HEK293 (cell line): ENCODE data around the gene ABCA7.
A peak's percentile ranks its signal among the peaks of the same experiment; 100 is the strongest.

Source experiments
- GLI4 ChIP-seq: fragments of 450-650 bp; formaldehyde crosslinking; IDR thresholded peaks from 2 replicates; pipeline ENCODE4 v1.5.1; 2016; ENCODE audit warnings: missing biosample characterization, missing genetic modification characterization
- HIC1 ChIP-seq: fragments of 450-650 bp; formaldehyde crosslinking; IDR thresholded peaks from 2 replicates; pipeline ENCODE4 v1.5.1; 2016; ENCODE audit warnings: missing biosample characterization, missing genetic modification characterization
- KLF1 ChIP-seq: fragments of 450-650 bp; formaldehyde crosslinking; IDR thresholded peaks from 2 replicates; pipeline ENCODE4 v1.5.1; 2016; ENCODE audit warnings: missing biosample characterization, missing genetic modification characterization
- SETDB1 ChIP-seq: IDR thresholded peaks from one replicate; pipeline ENCODE4 v1.6.1; 2017; ENCODE audit warnings: mild to moderate bottlenecking, low read length, moderate library complexity, mixed read lengths; ENCODE audit not compliant: insufficient read length
- SP2 ChIP-seq: fragments of 450-650 bp; formaldehyde crosslinking; IDR thresholded peaks from 2 replicates; pipeline ENCODE4 v1.5.1; 2016; ENCODE audit warnings: missing biosample characterization, missing genetic modification characterization
- SP3 ChIP-seq: fragments of 450-650 bp; formaldehyde crosslinking; IDR thresholded peaks from 2 replicates; pipeline ENCODE4 v1.5.1; 2016; ENCODE audit warnings: missing biosample characterization, missing genetic modification characterization
- WT1 ChIP-seq: fragments of 450-650 bp; formaldehyde crosslinking; IDR thresholded peaks from 2 replicates; pipeline ENCODE4 v1.5.1; 2016; ENCODE audit warnings: missing biosample characterization, missing genetic modification characterization
- ZBTB17 ChIP-seq: fragments of 450-650 bp; formaldehyde crosslinking; IDR thresholded peaks from 2 replicates; pipeline ENCODE4 v1.5.1; 2016; ENCODE audit warnings: missing biosample characterization, missing genetic modification characterization
- ZNF132 ChIP-seq: fragments of 450-650 bp; formaldehyde crosslinking; IDR thresholded peaks from 2 replicates; pipeline ENCODE4 v1.5.1; 2017; ENCODE audit warnings: missing biosample characterization, missing genetic modification characterization, borderline replicate concordance
- ZNF211 ChIP-seq: fragments of 450-650 bp; formaldehyde crosslinking; IDR thresholded peaks from 2 replicates; pipeline ENCODE4 v1.5.1; 2016; ENCODE audit warnings: low read depth, missing biosample characterization, missing genetic modification characterization
- ZNF341 ChIP-seq: fragments of 450-650 bp; formaldehyde crosslinking; IDR thresholded peaks from 2 replicates; pipeline ENCODE4; 2016; ENCODE audit warnings: low read depth, missing biosample characterization, missing genetic modification characterization
- ZNF394 ChIP-seq: fragments of 450-650 bp; formaldehyde crosslinking; IDR thresholded peaks from 2 replicates; pipeline ENCODE4 v1.5.1; 2016; ENCODE audit warnings: missing biosample characterization, missing genetic modification characterization, mild to moderate bottlenecking, moderate library complexity, borderline replicate concordance
- ZNF488 ChIP-seq: fragments of 450-650 bp; formaldehyde crosslinking; IDR thresholded peaks from 2 replicates; pipeline ENCODE4 v1.5.1; 2016; ENCODE audit warnings: missing biosample characterization, missing genetic modification characterization
- ZNF518A ChIP-seq: fragments of 450-650 bp; formaldehyde crosslinking; conservative IDR thresholded peaks from 2 replicates; pipeline ENCODE4 v1.5.1; 2016; ENCODE audit warnings: low read depth, missing biosample characterization, missing genetic modification characterization
- ZNF558 ChIP-seq: fragments of 450-650 bp; formaldehyde crosslinking; IDR thresholded peaks from 2 replicates; pipeline ENCODE4 v1.5.1; 2016; ENCODE audit warnings: missing biosample characterization, missing genetic modification characterization
- ZNF600 ChIP-seq: fragments of 450-650 bp; formaldehyde crosslinking; IDR thresholded peaks from 2 replicates; pipeline ENCODE4 v1.5.1; 2016; ENCODE audit warnings: missing biosample characterization, missing genetic modification characterization
- ZNF610 ChIP-seq: fragments of 450-650 bp; formaldehyde crosslinking; IDR thresholded peaks from 2 replicates; pipeline ENCODE4 v1.5.1; 2016; ENCODE audit warnings: missing biosample characterization, missing genetic modification characterization, borderline replicate concordance
- ZNF626 ChIP-seq: fragments of 450-650 bp; sonication (Bioruptor Pico); formaldehyde crosslinking; IDR thresholded peaks from 2 replicates; pipeline ENCODE4 v1.5.1; 2018; ENCODE audit warnings: missing biosample characterization, missing genetic modification characterization, inconsistent platforms
- ZNF654 ChIP-seq: fragments of 450-650 bp; formaldehyde crosslinking; IDR thresholded peaks from 2 replicates; pipeline ENCODE4 v1.5.1; 2016; ENCODE audit warnings: low read depth, missing biosample characterization, missing genetic modification characterization
- ZNF658 ChIP-seq: fragments of 450-650 bp; formaldehyde crosslinking; IDR thresholded peaks from 2 replicates; pipeline ENCODE4; 2016; ENCODE audit warnings: missing biosample characterization, missing genetic modification characterization
- ZNF701 ChIP-seq: fragments of 450-650 bp; formaldehyde crosslinking; IDR thresholded peaks from 2 replicates; pipeline ENCODE4 v1.5.1; 2016; ENCODE audit warnings: missing biosample characterization, missing genetic modification characterization
- ZSCAN16 ChIP-seq: fragments of 450-650 bp; formaldehyde crosslinking; IDR thresholded peaks from 2 replicates; pipeline ENCODE4 v1.5.1; 2016; ENCODE audit warnings: missing biosample characterization, missing genetic modification characterization

ABCA7 gene

GRCh38 chr19:1009041-1009980 lies 30.6 kb upstream of the ABCA7 start (continued):
- no peak for TF ChIP-seq ZNF488 (tag by site-specific recombination)
- TF ChIP-seq ZNF394, result no peak
- no peak for TF ChIP-seq ZNF341 (tag by site-specific recombination)
- TF ChIP-seq ZNF610 (tag by site-specific recombination), result no peak
- no peak for TF ChIP-seq SETDB1
- TF ChIP-seq ZSCAN16 (tag by site-specific recombination), result no peak
- no peak for TF ChIP-seq ZNF701 (tag by site-specific recombination)
- TF ChIP-seq SP2 (tag by site-specific recombination), result no peak
- no peak for TF ChIP-seq GLI4 (tag by site-specific recombination)
- 0 out of 2 replicates have a peak, but pooled peaks have one; percentile 17 for TF ChIP-seq ZNF600 (tag by site-specific recombination)
- no peak for TF ChIP-seq ZNF518A (tag by site-specific recombination)
- no peak for TF ChIP-seq ZNF558 (tag by site-specific recombination)
- TF ChIP-seq HIC1 (tag by site-specific recombination), result peak; percentile 65; the same call in 1 of the 2 replicates
- 0 out of 2 replicates have a peak, but pooled peaks have one; percentile 19 for TF ChIP-seq WT1
- no peak for TF ChIP-seq ZNF211
- 0 out of 2 replicates have a peak, but pooled peaks have one; percentile 47 for TF ChIP-seq KLF1 (tag by site-specific recombination)
- TF ChIP-seq ZNF654 (tag by site-specific recombination), result no peak
- TF ChIP-seq ZBTB17, result no peak
- no peak for TF ChIP-seq ZNF132 (tag by site-specific recombination)
- TF ChIP-seq ZNF626 (tag by site-specific recombination), result no peak
- TF ChIP-seq SP3, result no peak
- TF ChIP-seq ZNF658 (tag by site-specific recombination), result no peak
